Neural cell (in vitro differentiated cells): Measurements from ENCODE around the gene FAF1. TPM values are rescaled to one million over a fixed set of nuclear protein-coding genes. Genes with fewer than 3 reads are reported as not detected.

Experiments
- H2AFZ ChIP-seq: fragments of 200-600, 300-800 bp; sonication (generic), shearing (Covaris generic); 2 replicates; pipeline ENCODE4 v1.6.0; 2014; ENCODE audit warnings: low read depth, mild to moderate bottlenecking, antibody characterized with exemption, low read length, moderate library complexity
- H3F3A ChIP-seq: fragments of 200-600 bp; shearing (Covaris generic); 2 replicates; pipeline ENCODE4 v1.6.1; 2016; ENCODE audit warnings: mild to moderate bottlenecking, moderate library complexity, mixed read lengths, antibody characterized with exemption, low read length; ENCODE audit not compliant: insufficient read depth, poor library complexity, severe bottlenecking
- H3K27ac ChIP-seq: fragments of 200-600, 300-800 bp; sonication (generic), shearing (Covaris generic); 2 replicates; pipeline ENCODE4 v1.5.1; 2014; ENCODE audit warnings: mild to moderate bottlenecking, low read length, moderate library complexity
- H3K27me3 ChIP-seq: fragments of 300-800, 200-600 bp; sonication (generic), shearing (Covaris generic); 2 replicates; pipeline ENCODE4 v1.6.0; 2014; ENCODE audit warnings: mild to moderate bottlenecking, low read depth, low read length, moderate library complexity; ENCODE audit not compliant: insufficient read depth
- H3K36me3 ChIP-seq: fragments of 300-800, 200-600 bp; sonication (generic), shearing (Covaris generic); 2 replicates; pipeline ENCODE4 v1.5.1; 2014; ENCODE audit warnings: mild to moderate bottlenecking, antibody characterized with exemption, low read length, moderate library complexity; ENCODE audit not compliant: insufficient read depth
- H3K4me2 ChIP-seq: fragments of 300-800, 200-600 bp; sonication (generic), shearing (Covaris generic); 2 replicates; pipeline ENCODE4 v1.6.0; 2014; ENCODE audit warnings: mild to moderate bottlenecking, low read length
- H3K4me3 ChIP-seq: fragments of 300-800, 200-600 bp; sonication (generic), shearing (Covaris generic); 2 replicates; pipeline ENCODE4 v1.5.1; 2014; ENCODE audit warnings: mild to moderate bottlenecking, low read length, moderate library complexity
- H3K79me2 ChIP-seq: fragments of 200-600 bp; shearing (Covaris generic); replicated peaks from 2 replicates; pipeline ENCODE4 v1.6.0; 2014; ENCODE audit warnings: mild to moderate bottlenecking, low read length, moderate library complexity; ENCODE audit not compliant: insufficient read depth
- H3K9ac ChIP-seq: fragments of 300-800, 200-600 bp; sonication (generic), shearing (Covaris generic); 2 replicates; pipeline ENCODE4 v1.6.1; 2016; ENCODE audit warnings: mild to moderate bottlenecking, low read length, mixed read lengths
- H3K9me2 ChIP-seq: fragments of 200-600 bp; shearing (Covaris generic); 2 replicates; pipeline ENCODE4 v1.6.1; 2016; ENCODE audit warnings: mild to moderate bottlenecking, low read length, mixed read lengths; ENCODE audit not compliant: insufficient read depth
- H3K9me3 ChIP-seq: fragments of 200-600, 300-800 bp; sonication (generic), shearing (Covaris generic); 2 replicates; pipeline ENCODE4 v1.6.1; 2016; ENCODE audit warnings: mild to moderate bottlenecking, mixed run types, low read length, moderate library complexity, mixed read lengths
- H4K20me1 ChIP-seq: fragments of 200-600 bp; shearing (Covaris generic); 2 replicates; pipeline ENCODE4 v1.6.1; 2016; ENCODE audit warnings: mild to moderate bottlenecking, mixed run types; ENCODE audit not compliant: insufficient read depth
- CTCF ChIP-seq: fragments of 450-650 bp; IDR thresholded peaks from 2 replicates; pipeline ENCODE4 v1.5.1; 2014; ENCODE audit warnings: antibody characterized with exemption, mild to moderate bottlenecking, moderate library complexity; ENCODE audit not compliant: poor library complexity, severe bottlenecking
- EP300 ChIP-seq: fragments of 450-650 bp; conservative IDR thresholded peaks from 2 replicates; pipeline ENCODE4 v1.6.1; 2014; ENCODE audit warnings: antibody characterized with exemption, mild to moderate bottlenecking, moderate library complexity; ENCODE audit not compliant: poor library complexity, severe bottlenecking
- EZH2 ChIP-seq: fragments of 200-600, 300-800 bp; shearing (Covaris generic), sonication (generic); IDR thresholded peaks from 2 replicates; pipeline ENCODE4 v1.6.1; 2014; ENCODE audit warnings: antibody characterized with exemption, low read length, borderline replicate concordance, mild to moderate bottlenecking; ENCODE audit not compliant: insufficient read depth, poor library complexity, severe bottlenecking
- MXI1 ChIP-seq: fragments of 450-650 bp; conservative IDR thresholded peaks from 2 replicates; pipeline ENCODE4 v1.6.1; 2014; ENCODE audit warnings: antibody characterized with exemption, mild to moderate bottlenecking; ENCODE audit not compliant: poor library complexity, severe bottlenecking
- POLR2AphosphoS5 ChIP-seq: IDR thresholded peaks from 2 replicates; pipeline ENCODE4 v1.6.1; 2012
- RAD21 ChIP-seq: fragments of 450-650 bp; conservative IDR thresholded peaks from 2 replicates; pipeline ENCODE4 v1.6.1; 2014; ENCODE audit warnings: antibody characterized with exemption, mild to moderate bottlenecking, moderate library complexity
- REST ChIP-seq: IDR thresholded peaks from 2 replicates; pipeline ENCODE4 v1.6.1; 2012; ENCODE audit warnings: borderline replicate concordance
- SMC3 ChIP-seq: fragments of 450-650 bp; conservative IDR thresholded peaks from 2 replicates; pipeline ENCODE4 v1.6.1; 2014; ENCODE audit warnings: antibody characterized with exemption, mild to moderate bottlenecking, moderate library complexity; ENCODE audit not compliant: poor library complexity
- TAF1 ChIP-seq: IDR thresholded peaks from 2 replicates; pipeline ENCODE4 v1.6.1; 2012; ENCODE audit warnings: low read depth
- polyA plus RNA-seq: library from polyadenylated mRNA; depleted of rRNA; stranded (reverse); fragments of >200 nt; gene quantifications from 2 replicates; pipeline ENCODE4 v1.2.3, GENCODE V29; 2014

The FAF1 gene
- polyA plus RNA-seq, 1 donor from 2014 or later: 52.1 TPM

GRCh38 chr1:50796272-50796671, 163.8 kb downstream of the FAF1 start:
- no peak for TF ChIP-seq SMC3
- TF ChIP-seq RAD21: no peak
- no peak for TF ChIP-seq POLR2AphosphoS5
- no peak for TF ChIP-seq EZH2
- no peak for TF ChIP-seq REST
- no peak for TF ChIP-seq EP300
- TF ChIP-seq TAF1: no peak
- no peak for TF ChIP-seq CTCF
- no peak for TF ChIP-seq MXI1
- no peaks in the 10 kb centered on the region for H3K9me3 ChIP-seq
- no peak overlapping the region for H3K9ac ChIP-seq
- H2AFZ ChIP-seq: no peak overlapping the region
- H3K36me3 ChIP-seq: no peaks in the 10 kb centered on the region
- H3K9me2 ChIP-seq: no peaks in the 10 kb centered on the region
- no peaks in the 10 kb centered on the region for H3K27me3 ChIP-seq
- no peak overlapping the region for H3K4me3 ChIP-seq
- no peaks in the 10 kb centered on the region for H4K20me1 ChIP-seq
- no peaks in the 10 kb centered on the region for H3F3A ChIP-seq
- no peak overlapping the region for H3K4me2 ChIP-seq
- H3K27ac ChIP-seq: no peak overlapping the region
- no peaks in the 10 kb centered on the region for H3K79me2 ChIP-seq

DNA sequence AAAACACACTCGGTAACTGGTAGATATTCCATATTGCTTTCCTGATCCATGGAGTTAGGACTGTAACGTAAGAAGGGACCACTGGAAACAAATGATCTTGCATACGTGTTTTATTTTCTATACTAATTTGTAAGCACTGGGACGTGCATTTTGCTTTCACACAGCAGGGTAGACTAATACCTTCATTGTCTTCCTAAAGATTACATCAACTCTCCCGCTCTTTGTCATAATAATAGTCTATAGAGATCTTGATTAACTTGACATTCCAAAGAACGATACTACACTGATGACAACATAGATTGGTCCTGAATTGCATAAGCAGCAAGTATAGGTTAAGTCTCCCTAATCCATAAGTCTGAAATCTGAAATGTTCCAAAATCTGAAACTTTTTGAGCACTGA, 166.5 kb downstream of the FAF1 start:
- TF ChIP-seq EP300: no peak
- no peaks in the 10 kb centered on the region for H4K20me1 ChIP-seq
- no peak overlapping the region for H3K4me2 ChIP-seq
- no peaks in the 10 kb centered on the region for H3K9me2 ChIP-seq
- no peaks in the 10 kb centered on the region for H3K9me3 ChIP-seq
- no peaks in the 10 kb centered on the region for H3F3A ChIP-seq
- H2AFZ ChIP-seq: no peak overlapping the region
- H3K27me3 ChIP-seq: no peaks in the 10 kb centered on the region
- no peaks in the 10 kb centered on the region for H3K79me2 ChIP-seq
- H3K4me3 ChIP-seq: no peak overlapping the region
- no peaks in the 10 kb centered on the region for H3K36me3 ChIP-seq
- H3K9ac ChIP-seq: no peak overlapping the region
- no peak overlapping the region for H3K27ac ChIP-seq

GRCh38 chr1:50787266-50787665, 172.8 kb downstream of the FAF1 start:
- Histone ChIP-seq H3K9me3 (no peaks in the 10 kb centered on the region), H3K79me2 (no peaks in the 10 kb centered on the region), H3K27ac (no peak overlapping the region), H3K27me3 (no peaks in the 10 kb centered on the region), H2AFZ (no peak overlapping the region), H3K9me2 (no peaks in the 10 kb centered on the region), H3F3A (no peaks in the 10 kb centered on the region), H3K9ac (no peak overlapping the region), H3K36me3 (no peaks in the 10 kb centered on the region), H3K4me2 (no peak overlapping the region), H4K20me1 (no peaks in the 10 kb centered on the region), H3K4me3 (no peak overlapping the region)
- TF ChIP-seq SMC3 (no peak), RAD21 (no peak), MXI1 (no peak), REST (no peak), CTCF (no peak), EZH2 (no peak), TAF1 (no peak), POLR2AphosphoS5 (no peak), EP300 (no peak)
